HK-2 (cell line): ENCODE results near the gene ENDOG.
"Not testable (repeated sequence)": the region's sequence is repeated elsewhere in the genome, so short reads cannot be mapped to it uniquely, and the experiment has no call there.

ENCODE experiments used
- DNase-seq: peaks from one replicate; pipeline ENCODE4 v3.0.0-alpha.2; 2018; ENCODE audit not compliant: unreplicated experiment

Gene ENDOG

DNA sequence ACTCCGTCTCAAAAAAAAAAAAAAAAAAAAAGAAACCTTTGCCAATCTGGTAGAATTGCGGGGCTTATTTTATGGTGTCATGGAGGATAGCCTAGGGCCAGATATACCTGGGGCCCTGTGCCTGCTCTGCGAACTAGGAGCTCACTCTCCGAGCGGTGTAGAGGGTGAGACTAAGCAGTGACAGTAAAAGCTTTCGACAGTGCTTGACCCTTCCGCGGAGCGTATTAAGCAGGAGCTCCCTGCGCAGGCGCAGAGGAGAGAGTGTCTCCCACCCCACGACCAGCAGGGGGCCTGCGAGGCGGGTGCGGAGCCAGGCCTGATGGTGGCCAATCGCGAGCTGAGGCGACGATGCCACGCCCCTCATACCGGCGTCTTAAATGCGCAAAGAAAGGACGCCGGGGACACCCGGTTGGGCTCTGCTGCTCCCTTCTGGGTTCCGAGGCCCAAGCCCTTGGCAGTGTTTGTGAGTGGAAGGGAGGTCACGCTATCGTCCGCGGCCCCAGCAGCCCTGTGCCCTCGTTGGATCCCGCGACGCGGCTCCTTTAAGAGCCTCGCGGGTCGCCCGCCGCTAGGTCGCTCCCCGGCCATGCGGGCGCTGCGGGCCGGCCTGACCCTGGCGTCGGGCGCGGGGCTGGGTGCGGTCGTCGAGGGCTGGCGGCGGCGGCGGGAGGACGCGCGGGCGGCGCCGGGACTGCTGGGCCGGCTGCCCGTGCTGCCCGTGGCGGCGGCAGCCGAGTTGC is at the start of gene ENDOG:
Gene ENDOG, plus strand, starts transcription at position 402 of the 740 bp plus-strand sequence. Its CDS starts 185 bp downstream, at position 587.
- peak; percentile 99 for DNase-seq

DNA sequence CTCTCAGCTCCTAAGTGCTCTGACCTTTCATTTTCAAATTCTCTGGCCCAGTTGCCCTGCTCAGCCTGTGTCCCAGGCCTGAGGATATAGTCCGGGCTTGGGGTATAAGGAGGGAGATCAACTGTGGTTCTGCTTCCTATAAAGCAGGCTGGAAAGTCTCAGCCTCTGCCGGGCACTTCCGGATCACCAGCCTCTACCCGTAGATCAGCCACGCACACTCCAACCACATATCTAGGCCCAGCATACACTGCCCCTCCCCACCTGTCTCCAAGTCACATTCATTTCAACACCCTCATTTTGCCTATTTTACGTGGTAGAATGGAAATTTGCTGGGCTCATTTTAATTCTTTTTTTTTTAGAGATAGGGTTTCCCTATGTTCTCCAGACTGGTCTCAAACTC is 49.7 kb upstream of the ENDOG start:
- no peak for DNase-seq

DNA sequence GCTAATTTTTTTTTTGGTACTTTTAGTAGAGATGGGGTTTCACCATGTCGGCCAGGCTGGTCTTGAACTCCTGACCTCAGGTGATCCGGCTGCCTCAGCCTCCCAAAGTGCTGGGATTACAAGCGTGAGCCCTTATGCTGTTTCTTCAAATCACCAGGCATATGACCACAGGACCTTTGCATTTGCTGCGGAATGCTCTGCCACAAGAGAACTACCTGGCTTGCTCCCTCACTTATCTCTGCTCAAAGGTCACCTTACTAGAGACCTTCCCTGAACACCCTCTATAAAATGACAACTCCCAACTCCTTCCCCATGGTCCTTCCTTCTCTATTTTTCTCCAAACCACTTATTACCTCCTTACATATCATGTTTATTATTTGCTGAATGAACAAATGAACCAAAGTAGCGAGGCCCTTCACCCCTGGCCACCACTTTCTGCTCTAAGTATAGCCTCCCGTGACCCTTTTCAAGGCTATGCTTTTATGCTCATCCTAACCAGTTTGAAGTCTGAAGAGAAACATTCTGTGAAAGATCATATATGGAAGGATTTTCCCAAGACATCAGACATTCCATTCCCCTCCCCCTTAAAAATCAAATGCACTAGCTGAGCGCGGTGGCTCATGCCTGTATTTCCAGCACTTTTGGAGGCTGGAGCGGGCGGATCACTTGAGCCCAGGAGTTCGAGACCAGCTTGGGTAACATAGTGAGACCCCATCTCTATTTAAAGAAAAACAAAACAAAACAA is 47.8 kb upstream of the ENDOG start:
- DNase-seq, result no peak

DNA sequence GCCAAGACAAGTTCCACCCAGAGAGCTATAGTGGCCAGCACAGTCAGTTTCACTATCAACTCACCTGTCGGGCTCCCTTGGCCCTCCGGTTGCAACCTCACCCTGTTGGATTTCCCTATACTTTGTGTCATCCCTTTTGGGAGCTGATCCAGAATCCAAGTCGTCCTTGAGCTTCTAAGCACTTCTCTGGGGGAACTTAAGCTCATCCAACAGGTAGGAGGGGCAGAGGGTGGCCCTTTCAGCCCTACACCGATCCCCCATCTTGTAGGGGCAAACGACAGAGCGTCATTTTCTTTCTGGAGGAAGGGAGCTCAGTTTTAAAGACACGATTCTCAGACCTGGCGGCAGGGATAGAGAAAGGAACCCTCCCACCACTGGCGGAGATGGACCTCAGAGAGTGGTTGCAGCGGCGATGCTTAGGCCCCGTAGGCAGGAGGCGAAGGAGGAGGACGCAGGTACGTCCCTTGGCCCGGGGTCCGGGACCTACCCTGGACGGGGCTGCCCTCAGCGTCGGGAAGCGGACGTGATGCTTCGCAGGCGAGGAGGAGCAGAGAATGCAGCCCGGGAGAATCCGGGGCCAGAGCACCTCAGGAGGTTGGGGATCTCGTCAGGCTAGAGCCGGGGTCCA is 47.1 kb upstream of the ENDOG start:
- peak; percentile 40 for DNase-seq

DNA sequence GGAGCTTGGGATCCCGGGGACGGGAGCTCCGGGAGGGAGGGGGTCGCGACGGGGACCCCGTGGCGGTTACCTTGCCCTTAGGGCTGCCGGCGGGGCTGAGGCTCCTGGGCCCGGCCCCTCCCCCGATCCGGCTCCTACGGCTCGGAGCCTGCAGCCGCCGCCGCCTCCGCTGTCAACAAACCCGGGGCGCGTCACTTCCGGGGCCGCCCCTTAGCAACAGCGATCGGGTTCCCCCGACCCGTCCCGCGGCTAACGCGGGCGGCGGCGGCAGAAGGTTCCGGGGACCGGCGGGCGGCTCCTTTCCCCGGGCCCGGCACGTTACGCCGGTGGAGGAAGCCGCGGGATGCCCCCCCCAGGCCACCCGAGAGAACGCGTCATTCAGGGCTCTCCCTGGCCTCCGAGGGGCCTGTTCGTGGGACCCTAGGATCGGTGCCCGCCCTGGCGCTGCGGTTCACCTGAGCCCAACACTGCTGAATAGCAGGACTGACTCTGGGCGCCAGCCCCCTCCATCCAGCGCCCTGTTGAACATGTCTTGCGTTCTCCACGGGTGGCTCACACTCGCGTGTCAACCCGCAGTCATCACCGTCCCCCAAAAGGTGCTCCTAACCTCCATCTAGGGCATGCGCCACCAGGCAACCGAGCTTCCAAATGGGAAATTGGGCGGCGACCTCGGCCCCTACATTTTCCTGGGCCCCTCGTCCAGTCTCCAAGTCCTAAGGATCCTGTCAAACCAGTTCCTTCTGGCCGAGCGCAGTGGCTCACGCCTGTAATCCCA is 46.4 kb upstream of the ENDOG start, which contains the start of gene ZER1:
Gene ZER1, minus strand, starts transcription at position 183 of the 775 bp plus-strand sequence. CDS start 16,362 bp downstream, outside the sequence.
- peak; percentile 84 for DNase-seq

DNA sequence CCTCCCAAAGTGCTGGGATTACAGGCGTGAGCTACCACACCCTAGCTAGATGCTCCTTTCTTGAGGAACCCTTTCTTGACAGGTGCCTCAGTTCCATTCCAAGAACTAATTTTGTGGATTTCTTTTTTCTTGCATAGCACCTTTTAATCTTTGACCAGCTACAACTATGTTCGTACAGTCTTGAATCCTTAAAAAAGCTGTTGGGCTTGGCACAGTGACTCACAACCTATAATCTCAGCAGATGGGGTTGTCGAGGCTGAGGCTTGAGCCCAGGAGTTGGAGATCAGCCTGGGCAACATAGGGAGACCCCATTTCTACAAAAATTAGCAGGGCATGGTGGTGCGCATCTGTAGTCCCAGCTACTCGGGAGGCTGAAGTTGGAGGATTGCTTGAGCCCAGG is 45.3 kb upstream of the ENDOG start:
- DNase-seq, result no peak

DNA sequence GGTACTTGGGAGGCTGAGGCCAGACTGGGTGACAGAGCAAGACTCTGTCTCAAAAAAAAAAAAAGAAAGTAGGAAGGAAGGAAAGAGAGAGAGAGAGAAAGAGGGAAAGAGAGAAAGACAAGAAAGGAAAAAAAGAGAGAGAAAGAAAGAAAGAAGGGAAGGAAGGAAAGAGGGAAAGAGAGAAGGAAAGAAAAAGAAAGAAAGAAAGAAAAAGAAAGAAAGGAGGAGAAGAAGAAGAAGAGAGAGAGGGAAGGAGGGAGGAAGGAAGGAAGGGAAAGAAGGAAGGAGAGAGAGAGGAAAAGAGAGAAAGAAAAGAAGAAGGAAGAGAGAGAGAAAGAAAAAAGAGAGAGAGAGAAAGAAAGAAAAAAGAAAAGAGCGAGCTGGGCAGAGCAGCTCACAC is 43.5 kb upstream of the ENDOG start:
- DNase-seq, result no peak

DNA sequence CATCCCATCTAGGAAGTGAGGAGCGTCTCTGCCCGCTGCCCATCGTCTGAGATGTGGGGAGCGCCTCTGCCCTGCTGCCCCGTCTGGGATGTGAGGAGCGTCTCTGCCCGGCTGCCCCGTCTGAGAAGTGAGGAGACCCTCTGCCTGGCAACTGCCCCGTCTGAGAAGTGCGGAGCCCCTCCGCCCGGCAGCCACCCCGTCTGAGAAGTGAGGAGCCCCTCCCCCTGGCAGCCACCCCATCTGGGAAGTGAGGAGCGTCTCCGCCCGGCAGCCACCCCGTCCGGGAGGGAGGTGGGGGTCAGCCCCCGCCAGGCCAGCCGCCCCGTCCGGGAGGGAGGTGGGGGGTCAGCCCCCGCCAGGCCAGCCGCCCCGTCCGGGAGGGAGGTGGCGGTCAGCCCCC is 38.2 kb upstream of the ENDOG start:
- not testable (repeated sequence) for DNase-seq

DNA sequence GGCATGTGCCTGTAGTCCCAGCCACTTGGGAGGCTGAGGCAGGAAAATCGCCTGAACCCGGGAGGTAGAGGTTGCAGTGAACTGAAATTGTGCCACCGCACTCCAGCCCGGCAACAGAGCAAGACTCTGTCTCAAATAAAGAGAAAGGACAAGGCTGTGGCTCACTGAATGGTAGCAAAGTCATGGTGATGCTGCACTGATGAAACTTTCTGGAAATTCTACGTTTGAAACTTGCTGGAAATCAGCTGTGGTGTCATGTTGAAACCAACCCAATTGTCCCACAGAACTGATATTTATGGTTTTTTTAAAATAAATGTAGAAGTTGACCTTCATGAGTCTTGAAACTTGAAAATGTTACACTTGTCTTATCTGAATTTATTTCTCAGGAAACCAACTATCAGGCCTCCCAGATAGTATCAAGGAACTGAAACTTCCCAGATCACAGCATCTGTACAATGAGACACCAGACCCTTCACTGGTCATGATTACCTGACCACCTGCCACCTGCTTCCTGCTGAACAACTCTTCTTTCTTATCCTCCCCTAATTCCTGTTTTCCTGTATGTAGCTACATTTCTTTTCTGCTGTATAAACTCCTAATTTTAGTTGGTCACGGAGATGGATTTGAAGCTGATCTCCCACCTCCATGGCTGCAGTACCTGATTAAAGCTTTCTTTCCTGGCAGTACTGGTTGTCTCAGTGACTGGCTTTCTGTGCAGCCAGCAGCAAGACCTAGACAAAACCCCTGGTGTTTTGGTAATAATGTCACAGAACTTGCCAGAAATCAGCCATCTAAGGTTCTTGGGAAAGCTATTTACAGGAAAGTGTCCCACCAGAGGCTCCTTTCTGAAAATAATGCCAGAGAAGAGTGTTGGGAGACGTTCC is 36.9 kb upstream of the ENDOG start:
- no peak for DNase-seq

DNA sequence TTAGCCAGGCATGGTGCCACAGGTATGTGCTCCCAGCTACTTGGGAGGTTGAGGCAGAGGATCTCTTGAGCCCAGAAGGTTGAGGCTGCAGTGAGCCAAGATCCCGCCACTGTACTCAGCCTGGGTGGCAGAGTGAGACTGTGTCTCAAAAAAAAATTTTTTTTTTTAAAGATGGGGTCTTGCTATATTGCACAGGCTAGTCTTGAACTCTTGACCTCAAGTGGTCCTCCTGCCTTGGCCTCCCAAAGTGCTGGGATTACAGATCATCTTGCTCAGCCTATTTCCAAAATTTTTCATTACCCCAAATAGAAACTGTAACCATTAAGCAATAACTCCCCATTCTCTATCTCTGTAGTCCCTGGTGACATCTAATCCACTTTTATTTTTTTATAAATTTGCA is 35.6 kb upstream of the ENDOG start:
- no peak for DNase-seq

DNA sequence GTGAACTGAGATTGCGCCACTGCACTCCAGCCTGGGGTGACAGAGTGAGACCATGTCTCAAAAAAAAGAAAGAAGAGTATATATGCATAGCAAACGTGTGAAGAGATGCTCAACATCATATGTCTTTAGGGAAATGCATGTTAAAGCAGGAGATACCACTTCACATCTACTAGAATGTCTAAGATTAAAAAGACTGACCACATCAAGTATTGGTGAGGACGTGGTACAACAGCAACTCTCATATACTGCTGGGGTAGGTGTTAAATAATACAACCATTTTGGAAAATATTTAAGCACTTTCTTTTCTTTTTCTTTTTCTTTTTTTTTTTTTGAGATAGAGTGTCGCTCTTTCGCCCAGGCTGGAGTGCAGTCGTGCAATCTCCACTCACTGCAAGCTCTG is 32.9 kb upstream of the ENDOG start:
- DNase-seq, result no peak

DNA sequence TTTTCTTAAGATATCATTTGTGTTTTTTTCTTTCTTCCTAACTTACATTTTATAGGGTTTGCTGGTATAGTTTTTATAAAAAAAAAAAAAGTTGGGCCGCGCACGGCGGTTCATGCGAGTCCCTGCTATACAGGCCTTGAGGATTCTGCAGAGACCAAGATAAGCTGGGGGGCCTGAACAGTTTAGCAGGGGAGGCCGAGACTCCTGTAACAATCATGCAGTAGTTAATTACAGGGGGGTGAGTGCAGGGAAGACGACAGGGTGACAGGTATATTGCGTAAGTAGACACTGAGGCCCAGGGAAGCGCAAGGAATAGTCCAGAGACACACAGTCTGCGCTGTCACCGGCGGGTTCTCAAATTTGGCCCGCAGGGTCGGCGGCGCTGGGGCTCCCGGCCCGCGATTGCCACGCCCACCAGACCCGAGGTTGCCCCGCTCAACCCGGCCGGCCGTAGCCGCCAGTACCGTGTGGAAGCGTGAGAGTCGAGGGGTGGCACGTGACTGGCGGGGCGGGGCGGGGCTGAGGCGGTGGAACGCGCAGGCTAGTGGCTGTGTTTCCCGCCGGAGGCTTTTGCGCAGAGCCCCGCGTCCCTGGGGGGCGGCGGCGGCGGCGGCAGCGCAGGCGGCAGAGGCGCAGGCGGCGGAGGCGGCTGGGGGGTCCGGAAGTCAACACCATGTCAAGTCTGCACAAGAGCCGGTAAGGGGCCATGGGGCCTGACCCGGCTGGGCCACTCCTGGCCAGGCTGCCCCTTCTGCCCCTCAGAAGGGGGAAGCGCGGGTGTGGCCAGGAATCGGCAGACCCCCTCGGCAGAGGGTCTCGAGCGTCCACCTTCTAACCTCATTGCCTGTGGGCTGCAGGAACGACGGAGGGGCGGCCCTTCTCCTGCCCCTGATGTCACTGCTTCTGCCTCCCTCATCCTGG is 31.4 kb upstream of the ENDOG start, which contains the start of gene TBC1D13:
Gene TBC1D13, plus strand, starts transcription at position 573 of the 921 bp plus-strand sequence. Its CDS starts 101 bp downstream, at position 674.
- peak; percentile 91 for DNase-seq

DNA sequence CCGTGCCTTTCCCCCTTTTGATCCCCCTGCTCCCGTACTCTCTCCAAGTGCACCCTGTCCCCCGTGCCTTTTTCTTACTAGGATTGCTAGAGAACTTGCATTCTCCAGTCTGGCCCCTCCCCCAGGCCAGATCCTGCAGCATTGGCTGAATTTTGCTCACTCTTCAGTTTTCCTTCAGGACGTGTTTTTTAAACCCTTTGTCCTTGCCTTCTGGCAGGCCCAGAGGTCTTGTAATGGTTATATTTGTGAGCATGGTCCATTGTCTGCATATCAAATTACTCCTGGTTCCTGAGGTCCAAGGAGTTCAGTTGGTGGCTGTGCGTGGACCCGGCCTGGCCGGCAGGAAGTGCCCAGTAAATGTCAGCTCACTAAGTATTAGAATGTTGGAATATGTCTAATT is 30.6 kb upstream of the ENDOG start:
- no peak for DNase-seq

DNA sequence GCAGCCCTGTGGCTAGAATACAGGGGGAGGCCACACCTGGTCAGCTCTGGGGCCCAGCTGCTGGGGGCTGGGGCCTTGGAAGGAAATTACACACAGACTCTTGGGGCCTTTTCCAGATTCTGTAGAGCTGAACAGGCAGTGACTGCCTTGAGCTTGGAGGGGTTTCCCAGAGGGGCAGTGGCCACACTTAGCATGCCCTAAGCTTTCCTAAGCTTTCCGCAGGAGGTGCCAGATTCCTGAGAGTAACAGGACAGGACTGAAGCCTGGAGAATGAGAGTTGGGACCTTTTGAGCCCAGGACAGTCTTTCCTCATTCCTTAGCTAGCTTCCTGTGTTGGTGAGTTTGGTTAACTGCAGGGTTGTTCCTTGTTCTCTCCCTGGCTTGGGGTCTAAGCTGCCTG is 29.9 kb upstream of the ENDOG start:
- no peak for DNase-seq

DNA sequence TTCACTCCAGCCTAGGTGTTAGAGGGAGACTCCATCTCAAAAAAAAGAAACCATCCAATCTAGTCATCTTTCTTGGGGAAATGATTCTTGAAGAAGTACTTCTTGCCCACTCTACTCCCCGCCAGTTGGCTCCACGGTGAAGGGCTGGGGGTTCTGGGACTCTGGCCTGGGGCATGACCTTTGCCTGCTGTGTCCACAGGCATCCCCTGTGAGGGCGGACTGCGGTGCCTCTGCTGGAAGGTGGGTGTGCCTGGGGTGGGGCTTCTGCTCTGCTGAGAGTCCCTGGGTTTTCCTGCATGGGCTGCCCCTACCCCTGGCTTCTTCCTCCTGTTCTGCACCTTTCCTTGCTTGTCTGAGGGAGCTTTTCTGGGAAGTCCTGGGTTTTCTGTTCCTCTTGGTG is 27.8 kb upstream of the ENDOG start:
- DNase-seq, result no peak

DNA sequence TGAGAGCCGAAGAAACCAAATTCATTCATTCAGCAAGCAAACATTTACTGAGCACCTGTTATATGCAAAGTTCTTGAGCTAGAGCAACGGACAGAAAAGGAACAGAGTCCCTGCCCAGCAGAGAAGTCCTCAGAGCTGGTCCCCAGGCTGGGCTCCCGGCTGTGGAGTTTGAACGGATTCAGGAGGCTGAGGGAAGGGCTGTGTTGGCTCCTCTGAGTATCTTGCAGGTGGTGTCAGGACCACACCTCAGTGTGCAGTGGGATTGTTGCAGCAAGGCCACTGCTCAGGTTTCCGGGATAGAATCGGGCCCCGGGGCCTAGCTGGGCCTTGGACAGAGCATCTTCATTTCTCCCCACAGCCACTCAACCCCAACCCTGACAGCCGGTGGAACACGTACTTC is 26.2 kb upstream of the ENDOG start:
- no peak for DNase-seq

DNA sequence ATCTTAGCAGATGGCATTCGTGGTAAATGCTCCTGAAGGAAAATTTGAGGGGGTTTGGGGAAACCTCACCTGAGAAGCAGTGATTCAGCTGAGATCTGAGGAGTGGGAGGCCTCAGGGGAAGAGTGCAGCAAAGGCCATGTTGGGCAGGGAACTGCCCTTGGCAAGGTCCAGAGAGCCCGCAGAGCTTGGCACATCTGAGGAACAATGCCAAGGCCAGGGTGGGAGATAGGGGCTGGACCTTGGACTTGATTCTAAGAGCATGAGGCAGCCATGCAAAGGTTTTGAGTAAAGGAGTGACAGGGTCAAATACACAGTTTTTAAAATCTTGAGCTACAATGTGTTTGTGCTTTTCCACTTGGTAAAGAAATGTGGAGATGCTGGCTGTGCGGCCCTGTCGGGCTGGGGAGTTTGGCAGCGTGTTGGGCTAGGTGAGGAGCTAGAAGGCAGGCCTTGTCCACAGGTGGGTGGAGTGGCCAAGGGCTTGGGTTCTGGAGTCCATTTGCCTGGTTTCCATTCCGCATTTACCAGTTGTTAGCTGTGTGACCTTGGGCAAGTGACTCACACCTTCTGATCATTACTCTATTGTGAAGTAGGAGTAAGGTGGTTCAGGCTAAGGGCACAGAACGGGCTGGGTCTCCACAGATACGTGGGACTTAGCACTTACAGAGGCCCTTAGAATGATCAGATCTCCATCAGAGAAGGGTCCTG is 25.2 kb upstream of the ENDOG start:
- DNase-seq, result no peak

DNA sequence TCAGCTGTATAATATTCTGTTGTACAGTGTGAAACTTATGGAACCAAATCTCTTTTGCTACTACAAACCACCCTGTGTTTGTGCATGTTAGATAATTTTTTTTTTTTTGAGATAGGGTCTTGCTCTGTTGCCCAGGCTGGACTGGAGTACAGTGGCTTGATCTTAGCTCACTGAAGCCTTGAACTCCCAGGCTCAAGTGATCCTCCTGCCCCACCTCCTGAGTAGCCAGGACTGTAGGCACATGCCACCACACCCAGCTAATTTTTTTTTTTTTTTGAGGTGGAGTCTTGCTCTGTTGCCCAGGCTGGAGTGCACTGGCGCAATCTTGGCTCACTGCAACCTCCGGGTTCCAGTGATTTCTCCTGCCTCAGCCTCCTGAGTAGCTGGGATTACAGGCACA is 23.3 kb upstream of the ENDOG start:
- DNase-seq, result not testable (repeated sequence)

DNA sequence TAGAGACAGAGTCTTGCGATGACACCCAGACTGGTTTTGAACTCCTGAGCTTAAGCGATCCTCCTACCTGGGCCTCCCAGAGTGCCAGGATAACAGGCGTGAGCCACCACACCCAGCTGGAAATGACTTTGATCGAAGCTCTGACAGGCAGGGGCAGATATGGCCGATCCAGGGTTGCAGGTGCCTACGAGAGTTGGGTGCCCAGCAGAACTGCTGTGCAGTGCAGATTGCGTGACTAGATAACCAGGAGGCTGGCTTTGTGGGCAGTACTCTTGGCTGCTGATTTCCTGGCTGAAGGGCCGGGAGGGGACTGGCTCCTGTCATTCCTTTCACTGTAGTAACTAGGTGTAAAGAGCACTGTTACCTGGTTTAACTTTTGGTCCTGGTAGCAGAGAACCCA is 19.4 kb upstream of the ENDOG start:
- DNase-seq, result no peak
